K562 (cell line): Measurements from ENCODE around the gene SLC44A2. TPM values are rescaled to one million over a fixed set of nuclear protein-coding genes. Genes with fewer than 3 reads are reported as not detected.

ENCODE experiments used
- ATF7 ChIP-seq: fragments of 450-650 bp; IDR thresholded peaks from 2 replicates; pipeline ENCODE4 v1.7.1; 2014; ENCODE audit warnings: mild to moderate bottlenecking, moderate library complexity
- CBX3 ChIP-seq, 2 experiments: IDR thresholded peaks; 1 replicate in 1 of 2; 2 replicates in 1 of 2; pipeline ENCODE4 v1.6.1; 2012; ENCODE audit warnings: inconsistent platforms in 2 of 2, low read length in 2 of 2, borderline replicate concordance in 1 of 2, control low read depth in 1 of 2
- COPS2 ChIP-seq: fragments of 450-650 bp; conservative IDR thresholded peaks from 2 replicates; pipeline ENCODE4 v1.6.1; 2016; ENCODE audit warnings: mild to moderate bottlenecking, moderate library complexity
- FOXA1 ChIP-seq: fragments of 450-650 bp; IDR thresholded peaks from 2 replicates; pipeline ENCODE4 v1.6.1; 2016; ENCODE audit warnings: mild to moderate bottlenecking, borderline replicate concordance
- HCFC1 ChIP-seq: IDR thresholded peaks from 2 replicates; pipeline ENCODE4 v1.6.1; 2012; ENCODE audit warnings: low read depth, low read length, improper control_type of control experiment
- HLTF ChIP-seq: fragments of 450-650 bp; IDR thresholded peaks from 2 replicates; pipeline ENCODE4 v1.6.1; 2016
- HMBOX1 ChIP-seq: sonication (generic); IDR thresholded peaks from 2 replicates; pipeline ENCODE4 v1.6.1; 2016
- KLF10 ChIP-seq: fragments of 250-450 bp; sonication (Bioruptor Pico); IDR thresholded peaks from 2 replicates; pipeline ENCODE4 v1.6.1; 2021; ENCODE audit warnings: matching md5 sums
- NRF1 ChIP-seq, 2 experiments: fragments of 450-650 bp; IDR thresholded peaks in 1 of 2; conservative IDR thresholded peaks in 1 of 2; 2 replicates each; pipeline ENCODE4 v1.6.1; 2014; ENCODE audit warnings: mild to moderate bottlenecking in 2 of 2
- SAP30 ChIP-seq: fragments of 200-600 bp; sonication (generic); IDR thresholded peaks from 2 replicates; pipeline ENCODE4 v1.6.1; 2012; ENCODE audit warnings: borderline replicate concordance, low read depth, mild to moderate bottlenecking, moderate library complexity, low read length, control low read depth, inconsistent platforms; ENCODE audit not compliant: insufficient read depth, poor library complexity, severe bottlenecking
- SFPQ ChIP-seq: fragments of 200-400 bp; formaldehyde crosslinking; IDR thresholded peaks from 2 replicates; pipeline ENCODE4 v1.6.1; 2017; ENCODE audit warnings: mild to moderate bottlenecking, low read depth, low read length, moderate library complexity
- SP1 ChIP-seq: sonication (generic); formaldehyde crosslinking; IDR thresholded peaks from 2 replicates; pipeline ENCODE4 v1.8.1; 2022; ENCODE audit warnings: mild to moderate bottlenecking, missing genetic modification reagents
- TRIM24 ChIP-seq, 2 experiments: fragments of 450-650 bp; IDR thresholded peaks; 2 replicates each; pipeline ENCODE4 v1.6.1; 2016
- ZBTB7A ChIP-seq: IDR thresholded peaks from 2 replicates; pipeline ENCODE4 v1.6.1; 2011; ENCODE audit warnings: low read depth, mild to moderate bottlenecking, low read length, moderate library complexity, borderline replicate concordance; ENCODE audit not compliant: control insufficient read depth
- ZFX ChIP-seq: sonication (generic); formaldehyde crosslinking; IDR thresholded peaks from 2 replicates; pipeline ENCODE4 v1.8.0; 2022; ENCODE audit warnings: mild to moderate bottlenecking, missing genetic modification reagents, moderate library complexity
- ZNF324 ChIP-seq: fragments of 250-450 bp; sonication (Bioruptor Pico); IDR thresholded peaks from 2 replicates; pipeline ENCODE4 v1.4.0; 2020; ENCODE audit warnings: mild to moderate bottlenecking
- ZNF561 ChIP-seq: fragments of 450-650 bp; formaldehyde crosslinking; conservative IDR thresholded peaks from 2 replicates; pipeline ENCODE4 v1.4.0; 2020; ENCODE audit warnings: mild to moderate bottlenecking, moderate library complexity
- ZNF586 ChIP-seq: fragments of 450-650 bp; formaldehyde crosslinking; conservative IDR thresholded peaks from 2 replicates; pipeline ENCODE4 v1.4.0; 2020; ENCODE audit warnings: mild to moderate bottlenecking, moderate library complexity
- ZNF778 ChIP-seq: fragments of 450-650 bp; formaldehyde crosslinking; IDR thresholded peaks from 2 replicates; pipeline ENCODE4 v1.4.0; 2020; ENCODE audit warnings: mild to moderate bottlenecking, moderate library complexity
- ZSCAN32 ChIP-seq: fragments of 450-650 bp; formaldehyde crosslinking; IDR thresholded peaks from 2 replicates; pipeline ENCODE4 v1.4.0; 2020; ENCODE audit warnings: mild to moderate bottlenecking, moderate library complexity
- polyA plus RNA-seq, 8 experiments: library from polyadenylated mRNA; depleted of rRNA in 4 of 8; stranded (reverse) in 5 of 8; unstranded in 3 of 8; fragments of >200 nt; fragmentation: Nextera tagmentation in 2 of 8; fragmentation: Illumina TruSeq in 1 of 8; extraction: Ambion mirVana in 2 of 8; extraction: Trizol in 1 of 8; gene quantifications; 2 replicates each; pipeline versions ENCODE4 v1.2.1 to v1.2.3, GENCODE V29; 2011 to 2014; ENCODE audit warnings: inconsistent platforms in 1 of 8, missing spikeins in 1 of 8
- total RNA-seq, 7 experiments: library from RNA; depleted of rRNA in 6 of 7; stranded (reverse); fragments of >200 nt in 6 of 7; fragmentation: Illumina TruSeq in 2 of 7; extraction: Trizol in 2 of 7; gene quantifications; 2 replicates each; pipeline versions ENCODE4 v1.2.1 to v1.2.3, GENCODE V29; 2011 to 2021; ENCODE audit warnings: low replicate concordance in 1 of 7
- TF ChIP-seq, protein P1 (sequence below): fragments of 250-450 bp; sonication (Bioruptor Pico); IDR thresholded peaks from 2 replicates; pipeline ENCODE4 v1.5.0; 2021; ENCODE audit warnings: mild to moderate bottlenecking, moderate library complexity

Gene SLC44A2
- total and polyA plus RNA-seq, 9 of the 15 experiments (the other 6 are each of a cell fraction or from before 2014, with no cell fraction given) = 1.1 to 34.2 (median 8.1) TPM

DNA sequence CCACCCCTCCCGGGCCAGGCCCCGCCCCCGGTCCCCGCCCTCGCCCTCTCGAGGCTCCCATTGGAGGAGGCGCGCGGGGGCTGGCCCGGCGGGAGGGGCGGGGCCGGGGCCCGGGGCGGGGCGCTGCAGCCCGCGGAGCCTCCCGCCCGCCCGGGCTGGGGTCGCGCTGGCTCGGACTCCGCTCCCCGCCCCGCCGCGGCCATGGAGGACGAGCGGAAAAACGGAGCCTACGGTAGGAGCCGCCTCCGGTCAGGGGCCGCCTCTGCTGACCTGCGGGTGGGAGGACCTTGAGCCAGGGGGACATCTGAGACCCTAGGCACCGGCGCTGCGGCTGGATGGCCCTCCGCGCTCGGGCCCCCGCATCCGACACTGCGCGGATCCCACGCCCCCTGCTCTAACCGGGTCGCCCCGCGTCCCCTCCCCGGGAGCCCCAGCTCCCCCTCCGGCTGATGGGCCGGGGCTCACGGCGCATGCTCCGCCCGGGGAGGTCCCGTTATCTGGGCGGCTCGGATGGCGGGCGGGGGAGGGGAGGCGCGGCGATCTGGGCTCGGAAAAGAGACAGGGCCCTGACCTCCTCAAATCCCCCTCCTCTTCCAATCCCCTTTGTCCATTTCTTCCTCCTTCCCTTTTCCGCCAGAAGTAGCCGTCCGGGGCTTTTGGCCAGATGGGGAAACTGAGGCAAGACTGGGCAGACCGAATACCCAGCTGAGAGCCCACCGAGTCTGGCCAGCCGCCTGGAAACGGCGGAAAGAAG lies 22.8 kb upstream of the SLC44A2 start (continued):
- TF ChIP-seq, protein P1, sequence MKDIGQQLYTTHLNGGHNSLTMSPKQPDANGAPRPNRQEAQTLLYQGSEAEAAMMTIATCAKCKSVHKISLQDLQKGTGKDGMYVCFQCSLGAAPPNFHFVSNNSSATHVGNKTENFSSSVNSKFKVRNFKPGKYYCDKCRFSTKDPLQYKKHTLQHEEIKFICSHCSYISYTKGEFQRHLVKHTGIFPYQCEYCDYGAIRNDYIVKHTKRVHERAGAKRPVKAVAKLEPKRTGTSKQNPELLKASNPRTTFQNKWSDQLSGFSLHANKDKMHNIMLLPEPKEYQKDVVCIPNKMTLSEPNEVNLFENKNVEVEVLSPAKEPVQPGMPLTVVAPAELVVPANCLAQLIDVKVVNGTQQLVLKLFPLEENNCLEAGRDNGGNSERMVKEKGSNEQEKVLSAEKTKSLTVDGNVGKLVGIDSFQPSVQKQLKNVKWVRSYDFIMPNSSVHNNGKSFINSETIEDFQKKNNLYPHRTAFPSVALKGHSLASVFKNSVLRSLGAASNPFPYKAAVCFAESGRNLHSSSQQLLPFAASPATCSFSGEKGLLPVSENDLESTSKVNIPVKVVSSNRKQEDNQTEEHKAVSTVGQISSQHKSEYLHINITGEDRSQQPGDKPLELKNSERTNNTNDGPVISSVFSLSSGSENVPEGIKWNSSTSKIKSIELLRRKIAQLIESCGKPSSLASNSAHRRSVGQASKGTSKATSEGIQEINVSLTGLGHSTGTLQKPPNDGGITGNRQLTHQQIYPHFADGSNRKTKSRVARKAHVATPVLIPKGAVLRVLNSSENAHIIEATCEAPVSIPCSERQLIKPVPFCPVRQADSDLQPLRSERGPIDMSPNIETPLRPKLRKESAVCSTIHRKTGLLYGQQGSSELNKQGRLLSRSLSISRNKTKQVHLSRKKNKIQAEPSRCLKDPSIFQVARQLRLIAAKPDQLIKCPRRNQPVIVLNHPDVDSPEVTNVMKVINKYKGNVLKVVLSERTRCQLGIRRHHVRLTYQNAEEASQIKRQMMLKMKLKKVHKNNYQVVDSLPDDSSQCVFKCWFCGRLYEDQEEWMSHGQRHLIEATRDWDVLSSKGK (CRISPR knock-in tag) = no peak
- TF ChIP-seq ZNF324 (CRISPR knock-in tag) = no peak
- no peak for TF ChIP-seq ZNF561
- no peak for TF ChIP-seq TRIM24 (IDR thresholded peaks at IDR 0.05)
- TF ChIP-seq ZNF778 (CRISPR knock-in tag) = no peak
- peak; percentile 72; the same call in 1 of the 2 replicates for TF ChIP-seq SP1 (CRISPR knock-in tag)
- TF ChIP-seq KLF10 (CRISPR knock-in tag) = no peak
- peak; percentile 95 to 96 for TF ChIP-seq NRF1 (conservative IDR thresholded peaks at IDR 0.05 in 1 of 2, IDR thresholded peaks at IDR 0.05 in 1 of 2)
- no peak for TF ChIP-seq HMBOX1
- TF ChIP-seq ATF7 = 0 out of 2 replicates have a peak, but pooled peaks have one; percentile 27
- no peak for TF ChIP-seq SFPQ
- peak; percentile 76 for TF ChIP-seq ZFX
- TF ChIP-seq HCFC1 = 0 out of 2 replicates have a peak, but pooled peaks have one; percentile 6
- TF ChIP-seq HLTF = no peak
- TF ChIP-seq ZBTB7A = peak; percentile 87
- TF ChIP-seq SAP30 = peak; percentile 18
- TF ChIP-seq CBX3 (IDR thresholded peaks at IDR 0.05; ENCODE audit: borderline replicate concordance in 1 of 2, low read length in 2 of 2) = 0 out of 3 replicates have a peak, but pooled peaks of 1 of the 2 experiments have one; percentile 8
- TF ChIP-seq ZSCAN32 (CRISPR knock-in tag) = no peak
- no peak for TF ChIP-seq COPS2
- no peak for TF ChIP-seq FOXA1
- TF ChIP-seq ZNF586 (CRISPR knock-in tag) = no peak
